NCI-H1105 (cell line): ENCODE data around the gene TIMELESS.
"Not testable (repeated sequence)": the region's sequence is repeated elsewhere in the genome, so short reads cannot be mapped to it uniquely, and the experiment has no call there.

Source experiments
- DNase-seq: peaks from one replicate; lab custom pipeline; 2025; lab: John Stamatoyannopoulos, UW

The TIMELESS gene

DNA sequence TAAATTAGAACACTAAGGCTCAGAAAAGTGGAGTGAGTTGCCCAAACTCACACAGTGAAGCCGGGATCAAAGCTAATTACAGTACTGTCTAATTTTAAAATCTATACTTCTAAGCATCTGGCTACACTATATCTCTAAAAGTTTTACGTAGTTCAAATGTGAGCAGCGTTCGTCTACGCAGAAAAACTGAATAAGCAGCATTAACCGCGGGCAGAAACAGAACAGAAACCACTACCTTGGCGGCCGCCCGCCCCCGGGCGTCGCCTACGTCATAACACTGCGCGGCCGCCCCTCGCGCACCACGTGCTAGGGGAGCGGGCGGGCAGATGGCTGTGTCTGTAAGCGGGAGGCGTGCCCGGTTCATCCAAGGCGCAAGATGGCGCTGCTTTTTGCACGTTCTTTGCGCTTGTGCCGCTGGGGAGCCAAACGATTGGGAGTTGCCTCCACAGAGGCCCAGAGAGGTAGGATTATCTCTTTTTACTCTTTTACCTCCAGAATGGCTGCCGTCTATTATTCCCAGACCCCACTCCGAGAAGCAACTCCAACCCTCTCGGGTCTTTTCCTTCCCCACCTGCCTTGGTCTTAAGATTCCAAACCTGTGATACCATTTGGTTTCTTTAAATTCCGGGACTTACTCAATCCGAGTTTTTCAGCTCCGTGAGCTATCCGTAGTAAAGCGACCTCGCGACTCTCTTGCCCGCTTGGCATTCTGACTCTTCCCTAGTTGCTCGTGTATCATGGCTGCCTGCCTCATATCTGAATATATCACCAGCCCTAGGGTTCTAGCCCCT, 19.2 kb upstream of the TIMELESS start, which contains the start of gene SPRYD4:
SPRYD4 (plus strand) TSS at position 363 of the 791 bp plus-strand sequence; CDS start at position 377, 14 bp downstream.
- DNase-seq = peak; percentile 71

DNA sequence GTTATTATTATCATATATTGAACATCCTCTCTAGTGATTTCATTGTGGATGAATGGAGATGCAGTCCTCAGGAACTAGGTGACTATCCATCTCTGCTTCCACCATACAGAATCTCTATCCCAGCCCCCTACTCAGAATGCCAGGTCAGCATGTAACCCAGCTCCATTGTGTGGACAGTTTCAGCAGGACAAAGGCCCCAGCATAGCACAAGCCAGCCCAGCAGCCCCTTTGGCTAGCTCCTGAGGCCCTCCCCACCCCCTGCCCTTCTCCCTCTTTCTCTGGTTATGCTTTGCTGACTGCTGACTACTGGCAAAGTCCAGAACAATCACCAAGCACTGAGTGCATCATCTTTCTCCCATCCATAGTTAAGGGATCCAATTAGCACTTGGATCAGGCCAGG, 13.3 kb upstream of the TIMELESS start:
- no peak for DNase-seq

DNA sequence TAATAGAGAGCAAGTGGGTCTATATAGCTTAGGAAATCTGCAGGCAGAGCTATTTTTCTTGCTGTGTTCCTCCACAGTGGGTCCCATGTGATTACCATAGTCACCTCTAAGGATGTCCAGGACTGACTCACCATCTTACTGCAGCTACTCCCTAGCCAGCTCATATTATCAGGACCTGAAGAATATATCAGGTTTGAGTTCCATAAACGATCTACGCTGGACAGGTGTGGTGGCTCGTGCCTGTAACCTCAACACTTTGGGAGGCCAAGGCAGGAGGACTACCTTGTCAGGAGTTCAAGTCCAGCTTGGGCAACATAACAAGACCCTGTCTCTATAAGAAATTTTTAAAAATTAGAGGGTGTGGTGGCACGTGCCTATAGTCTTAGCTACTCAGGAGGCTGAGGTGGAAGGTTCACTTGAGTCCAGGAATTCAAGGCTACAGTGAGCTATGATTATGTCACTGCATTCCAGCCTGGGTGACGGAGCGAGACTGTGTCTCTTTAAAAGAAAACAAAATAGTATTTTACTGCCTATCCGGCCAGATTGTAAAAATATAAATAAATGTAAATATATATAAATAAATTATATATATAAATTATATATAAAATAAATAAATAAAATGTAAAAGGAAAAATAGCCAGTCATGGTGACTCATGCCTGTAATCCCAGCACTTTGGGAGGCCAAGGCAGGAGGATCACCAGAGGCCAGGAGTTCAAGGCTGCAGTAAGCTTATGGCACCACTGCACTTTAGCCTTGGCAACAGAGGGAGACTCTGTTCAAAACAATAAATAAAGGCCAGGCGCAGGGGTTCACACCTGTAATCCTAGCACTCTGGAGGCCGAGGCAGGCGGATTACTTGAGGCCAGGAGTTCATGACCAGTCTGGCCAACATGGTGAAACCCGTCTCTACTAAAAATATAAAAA, 12.3 kb upstream of the TIMELESS start:
- no peak for DNase-seq

DNA sequence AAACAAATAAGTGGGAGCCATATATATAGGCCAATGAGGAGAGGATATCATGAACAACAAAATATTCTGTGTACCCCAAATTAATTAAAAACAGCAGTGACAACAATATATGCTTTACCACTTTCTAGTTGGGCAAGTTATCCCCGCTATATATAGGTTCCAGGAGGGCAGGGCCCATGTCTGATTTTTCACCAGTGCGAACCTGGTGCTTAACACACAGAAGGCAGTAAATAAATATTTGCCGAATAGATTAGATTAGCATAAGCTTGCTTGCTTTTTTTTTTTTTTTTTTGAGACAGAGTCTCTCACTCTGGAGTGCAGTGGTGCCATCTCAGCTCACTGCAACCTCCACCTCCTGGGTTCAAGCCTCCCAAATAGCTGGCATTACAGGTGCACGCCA, 8.6 kb upstream of the TIMELESS start:
- no peak for DNase-seq

DNA sequence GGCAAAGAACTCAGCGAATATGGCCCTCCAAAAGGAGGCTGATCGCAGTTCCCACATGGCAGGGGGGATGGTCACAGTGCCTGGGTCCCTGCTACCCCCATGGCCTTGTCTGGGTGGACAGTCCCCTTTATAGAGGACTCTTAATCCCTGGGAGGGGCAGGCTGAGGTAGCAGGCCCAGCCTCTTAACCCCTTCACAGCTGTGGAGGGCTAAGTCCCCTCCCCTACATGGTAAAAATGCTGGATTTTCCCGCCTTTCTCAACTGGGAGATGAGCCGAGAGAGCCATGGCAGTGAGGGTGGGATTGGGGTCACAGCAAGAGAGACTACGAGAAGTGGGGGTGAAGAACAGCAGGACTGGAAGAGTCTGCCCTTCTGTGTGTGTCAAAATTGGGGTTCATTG, 5.3 kb upstream of the TIMELESS start, which contains the start of gene MIP:
MIP (minus strand) TSS at position 101 of the 400 bp plus-strand sequence; CDS start at position 57, 44 bp downstream.
- no peak for DNase-seq

DNA sequence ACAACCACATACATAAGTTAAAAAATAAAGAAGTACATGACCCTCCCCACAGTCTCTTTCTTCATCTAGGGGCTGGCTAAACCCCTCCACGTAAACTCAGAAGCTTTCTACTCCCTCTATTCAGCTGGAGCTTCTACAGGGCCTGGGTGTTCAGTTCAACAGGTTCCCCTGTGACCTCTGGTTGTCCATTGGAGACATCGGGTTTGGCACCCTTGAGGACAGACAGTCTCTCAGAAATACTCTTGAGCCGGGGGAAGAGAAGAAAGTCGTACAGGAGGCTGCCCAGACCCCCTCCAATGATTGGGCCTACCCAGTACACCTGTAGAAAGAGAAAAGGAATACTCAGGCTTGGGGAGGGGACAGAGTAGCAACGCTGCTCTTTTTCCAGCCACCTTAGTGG, 1.9 kb upstream of the TIMELESS start:
- no peak for DNase-seq

DNA sequence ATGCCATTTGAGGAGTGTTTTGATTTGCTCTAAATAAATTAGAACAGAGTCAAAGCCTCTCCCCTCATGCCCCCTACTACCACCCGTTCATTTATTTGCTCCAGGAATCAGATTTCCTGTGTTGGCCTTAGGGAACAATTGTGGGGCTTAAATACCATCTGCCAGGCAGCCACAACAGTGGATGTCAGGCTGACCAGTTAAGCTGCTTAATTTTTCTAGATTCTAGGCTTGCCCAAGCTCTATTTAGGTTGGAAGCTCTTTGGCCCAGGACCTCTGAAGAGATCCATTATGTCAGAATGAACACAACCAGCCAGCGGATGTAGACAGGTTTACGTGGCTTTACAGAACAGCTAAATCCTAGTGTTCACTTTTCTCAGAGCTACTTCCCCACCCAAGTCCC, 1.0 kb upstream of the TIMELESS start:
- DNase-seq = no peak

DNA sequence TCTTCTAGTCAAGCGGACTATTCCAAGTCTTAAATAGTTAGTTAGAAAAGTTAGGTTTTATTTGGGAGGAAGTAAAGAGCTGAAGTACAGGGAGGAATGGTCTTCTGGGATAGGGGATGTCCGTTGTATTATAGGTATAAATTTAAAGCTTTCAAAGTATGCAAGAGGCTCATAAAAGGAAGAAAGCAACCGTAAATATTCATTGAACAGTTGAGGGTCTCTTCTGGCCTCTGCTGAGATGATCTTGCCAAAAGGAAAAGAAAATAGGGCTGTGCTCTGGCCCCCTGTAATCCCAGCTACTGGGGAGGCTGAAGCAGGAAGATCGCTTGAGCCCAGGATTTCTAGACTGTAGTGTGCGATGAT, 377 bp upstream of the TIMELESS start:
- DNase-seq = no peak

DNA sequence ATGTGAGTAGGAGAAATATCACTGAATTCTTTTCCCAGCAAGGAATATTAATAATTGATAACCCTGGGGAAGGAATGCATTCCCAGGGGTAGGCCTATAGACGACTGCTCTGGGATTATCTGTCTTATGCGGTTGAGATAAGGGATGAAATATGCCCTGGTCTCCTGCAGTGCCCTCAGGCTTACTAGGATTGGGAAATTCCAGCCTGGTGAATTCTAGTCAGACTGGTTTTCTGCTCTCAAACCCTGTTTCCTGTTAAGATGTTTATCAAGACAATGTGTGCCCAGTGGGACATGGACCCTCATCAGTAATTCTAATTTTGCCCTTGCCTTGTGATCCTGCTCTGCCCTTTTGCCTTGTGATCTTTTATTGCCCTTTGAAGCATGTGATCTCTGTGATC, 6.0 kb downstream of the TIMELESS start:
- DNase-seq = not testable (repeated sequence)

DNA sequence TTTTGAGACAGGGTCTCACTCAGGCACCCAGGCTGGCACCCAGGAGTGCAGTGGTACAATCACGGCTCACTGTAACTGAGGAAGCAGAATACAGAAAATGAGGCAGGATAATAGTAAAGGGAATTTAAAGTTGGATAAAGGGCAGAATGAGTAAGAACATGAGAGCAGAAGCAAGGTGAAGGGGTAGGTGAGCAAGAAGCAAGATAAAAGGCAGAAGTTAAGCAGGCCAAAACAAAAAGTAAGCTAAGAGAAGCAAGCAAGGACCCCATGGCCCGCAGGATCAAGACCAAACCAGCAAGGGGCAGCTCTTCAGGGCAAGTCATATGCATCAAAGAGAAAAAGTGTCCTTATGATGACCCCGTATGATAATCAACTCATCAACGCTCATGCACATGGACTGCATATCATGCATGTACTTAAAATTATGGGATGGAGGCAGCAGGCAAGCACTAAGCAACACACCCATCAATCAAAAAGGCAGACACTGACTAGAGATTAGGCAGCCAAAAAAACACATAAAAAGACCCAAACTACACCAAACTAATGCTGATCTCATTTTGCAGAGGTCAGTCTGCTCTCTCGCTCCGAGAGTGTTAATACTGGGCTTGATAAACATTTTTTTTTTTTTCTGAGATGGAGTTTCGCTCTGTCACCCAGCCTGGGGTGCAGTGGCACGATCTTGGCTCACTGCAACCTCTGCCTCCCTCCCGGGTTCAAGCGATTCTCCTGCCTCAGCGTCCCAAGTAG, 11.6 kb downstream of the TIMELESS start:
- no peak for DNase-seq

DNA sequence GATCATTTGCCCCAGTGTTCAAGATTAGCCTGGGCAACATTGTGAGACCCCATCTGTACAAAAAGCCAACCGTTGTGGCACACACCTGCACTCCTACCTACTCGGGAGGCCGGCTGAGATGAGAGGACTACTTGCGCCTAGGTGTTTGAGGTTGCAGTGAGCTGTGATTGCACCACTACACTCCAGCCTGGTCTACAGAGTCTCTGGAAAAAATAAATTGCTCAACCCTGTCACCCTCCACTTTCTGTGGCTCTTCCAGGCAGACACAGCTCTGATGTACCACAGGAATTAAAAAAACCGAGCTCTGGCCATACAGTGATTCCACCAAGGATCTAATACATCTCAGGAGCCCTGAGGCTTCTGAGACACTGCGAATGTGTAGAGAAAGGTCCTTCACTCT, 14.4 kb downstream of the TIMELESS start:
- DNase-seq = no peak

DNA sequence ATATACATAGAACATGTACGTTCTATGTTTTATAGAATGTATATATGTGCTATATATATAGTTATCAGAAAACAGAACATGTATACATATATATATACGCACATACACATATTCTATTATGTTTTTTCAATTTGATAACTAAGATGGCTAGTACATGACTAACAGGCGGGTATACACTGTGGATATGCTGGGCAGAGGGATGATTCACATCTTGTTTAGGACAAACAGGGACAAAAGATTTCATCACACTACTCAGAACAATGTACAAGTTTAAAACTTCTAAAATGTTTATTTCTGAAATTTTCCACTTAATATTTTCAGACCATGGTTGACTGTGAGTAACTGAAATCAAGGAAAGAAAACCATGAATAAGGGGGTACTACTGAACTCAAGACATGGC, 17.4 kb downstream of the TIMELESS start:
- no peak for DNase-seq

DNA sequence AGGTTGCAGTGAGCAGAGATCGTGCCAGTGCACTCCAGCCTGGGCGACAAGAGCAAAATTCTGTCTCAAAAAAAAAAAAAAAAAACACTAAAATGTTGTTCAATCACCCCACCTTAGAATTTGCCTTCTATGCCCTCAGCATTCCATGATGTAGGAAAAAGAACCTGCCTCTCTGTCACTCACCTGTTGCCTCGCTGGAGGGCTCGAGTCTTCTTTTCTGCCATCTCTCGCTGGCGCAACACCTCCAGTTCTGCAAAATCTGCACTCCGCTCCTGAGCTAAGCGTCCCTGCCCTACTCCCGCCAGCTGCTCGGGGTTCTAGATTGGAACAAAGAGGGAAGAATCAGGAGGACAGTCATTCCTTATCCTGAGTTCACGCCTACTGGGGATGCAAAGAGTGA, 17.9 kb downstream of the TIMELESS start:
- no peak for DNase-seq

DNA sequence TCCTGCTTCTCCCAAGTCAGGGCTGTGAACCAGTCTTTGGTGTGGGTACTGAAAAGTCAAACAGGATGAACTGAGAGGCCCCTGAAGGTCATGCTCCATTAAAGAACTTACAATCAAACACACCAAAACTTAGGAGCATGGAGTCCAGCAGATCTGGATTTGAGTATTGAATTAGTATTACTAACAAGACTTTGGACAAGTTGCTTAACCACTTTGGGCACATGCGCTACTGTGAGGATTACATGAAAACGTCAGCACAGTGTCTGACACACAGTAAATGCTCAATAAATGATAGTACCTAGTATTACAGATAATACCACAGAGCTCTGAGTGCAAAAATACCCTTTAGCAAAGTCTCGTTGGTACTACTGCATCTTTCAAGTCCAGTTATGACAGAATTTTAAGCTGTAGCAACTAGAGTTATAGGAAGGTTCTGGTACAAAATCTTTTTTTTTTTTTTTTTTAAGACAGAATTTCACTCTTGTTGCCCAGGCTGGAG, 23.2 kb downstream of the TIMELESS start:
- no peak for DNase-seq

DNA sequence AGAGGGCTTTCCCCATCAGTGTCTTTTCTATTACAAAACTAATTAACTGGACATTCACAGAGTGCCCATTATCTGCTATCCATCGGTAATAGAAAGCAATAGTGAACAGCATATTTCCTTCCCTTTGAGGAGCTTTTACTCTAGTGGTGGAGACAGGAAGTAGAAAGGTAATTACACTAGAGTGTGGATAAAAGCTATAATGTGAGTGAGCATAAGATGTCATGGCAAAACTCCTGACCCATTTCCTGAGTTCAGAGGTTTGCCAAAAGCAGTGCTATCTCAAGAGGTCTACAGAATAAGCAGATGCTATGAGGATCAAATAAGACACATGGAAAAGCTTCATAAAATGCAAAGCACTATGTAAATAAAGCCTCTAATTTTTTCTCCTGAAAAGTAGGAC, 24.0 kb downstream of the TIMELESS start:
- DNase-seq = no peak

DNA sequence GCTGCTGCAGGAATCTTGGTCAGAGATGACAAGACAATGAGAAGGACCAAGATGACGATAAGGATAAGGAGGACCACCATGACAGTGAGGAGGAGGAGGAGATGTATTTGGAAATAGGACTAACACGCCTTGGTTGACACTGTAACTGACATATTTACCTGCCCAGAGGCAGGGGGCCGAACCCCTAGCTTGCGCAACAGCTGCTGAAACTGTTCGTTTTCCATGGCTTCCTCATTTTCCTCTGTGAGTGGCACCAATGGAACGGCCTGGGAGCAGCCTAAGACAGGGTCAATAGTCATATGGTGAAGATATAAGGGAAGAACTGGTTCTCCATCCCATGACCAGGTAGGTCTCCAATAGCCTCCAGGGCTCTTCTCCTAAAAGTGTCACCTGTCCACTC, 28.8 kb downstream of the TIMELESS start:
- DNase-seq = no peak

DNA sequence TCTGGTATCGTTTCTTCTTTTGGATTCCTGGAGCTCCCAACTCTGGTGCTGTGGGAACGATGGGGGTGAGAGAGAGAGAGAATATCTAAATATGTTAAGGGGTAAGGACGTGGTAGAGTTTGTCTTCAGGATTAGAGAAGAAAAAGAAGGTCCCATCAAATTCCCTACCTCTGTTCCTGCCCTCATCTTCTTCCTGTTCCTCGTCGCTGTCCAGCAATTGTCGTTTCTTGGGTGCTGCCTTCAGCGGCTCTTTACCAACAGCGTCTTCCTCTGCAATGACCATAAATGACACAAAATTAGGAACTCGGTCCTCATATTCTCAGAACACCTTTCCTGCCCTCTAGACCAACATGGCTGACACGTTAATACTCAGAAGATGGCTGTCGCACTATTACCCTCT, 31.5 kb downstream of the TIMELESS start:
- no peak for DNase-seq

DNA sequence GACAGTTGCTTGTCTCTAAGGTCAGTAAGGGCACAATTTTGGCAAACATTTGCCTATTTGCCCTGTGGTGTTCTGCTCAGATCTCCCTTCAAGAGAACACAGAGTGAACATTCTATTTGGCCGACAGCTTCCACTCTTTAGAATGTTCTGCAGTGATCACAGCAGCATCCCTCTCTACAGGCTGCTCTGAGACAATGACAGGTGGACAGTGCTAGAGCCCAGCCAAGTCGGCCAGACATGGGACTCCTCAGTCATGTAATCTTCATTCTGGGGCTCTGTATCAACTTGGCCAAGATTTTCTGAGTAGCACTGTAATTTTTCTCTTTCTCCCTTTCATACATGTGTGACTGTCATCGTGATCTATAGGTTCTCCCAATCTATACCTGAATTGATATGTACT, 34.8 kb downstream of the TIMELESS start:
- DNase-seq = no peak

DNA sequence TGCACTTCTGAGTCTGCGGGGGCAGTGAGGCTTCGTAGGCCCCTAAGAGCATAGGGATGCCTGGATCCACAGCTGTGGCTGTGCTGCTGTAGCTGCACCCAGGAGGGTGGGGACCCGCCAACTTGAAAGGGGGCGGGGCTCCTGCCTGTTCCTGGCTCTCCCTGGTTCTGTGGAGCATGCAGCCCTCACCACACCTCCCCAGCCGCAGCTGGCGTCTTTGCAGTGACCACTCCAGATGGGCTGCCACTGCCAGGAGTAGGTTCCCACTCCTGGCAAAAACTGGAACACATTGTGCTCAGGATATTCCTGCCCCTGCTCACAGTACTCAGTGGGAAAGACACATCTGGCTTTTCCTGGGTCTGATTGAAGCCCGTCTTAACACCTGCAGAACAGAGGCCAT, 35.8 kb downstream of the TIMELESS start:
- DNase-seq = no peak

DNA sequence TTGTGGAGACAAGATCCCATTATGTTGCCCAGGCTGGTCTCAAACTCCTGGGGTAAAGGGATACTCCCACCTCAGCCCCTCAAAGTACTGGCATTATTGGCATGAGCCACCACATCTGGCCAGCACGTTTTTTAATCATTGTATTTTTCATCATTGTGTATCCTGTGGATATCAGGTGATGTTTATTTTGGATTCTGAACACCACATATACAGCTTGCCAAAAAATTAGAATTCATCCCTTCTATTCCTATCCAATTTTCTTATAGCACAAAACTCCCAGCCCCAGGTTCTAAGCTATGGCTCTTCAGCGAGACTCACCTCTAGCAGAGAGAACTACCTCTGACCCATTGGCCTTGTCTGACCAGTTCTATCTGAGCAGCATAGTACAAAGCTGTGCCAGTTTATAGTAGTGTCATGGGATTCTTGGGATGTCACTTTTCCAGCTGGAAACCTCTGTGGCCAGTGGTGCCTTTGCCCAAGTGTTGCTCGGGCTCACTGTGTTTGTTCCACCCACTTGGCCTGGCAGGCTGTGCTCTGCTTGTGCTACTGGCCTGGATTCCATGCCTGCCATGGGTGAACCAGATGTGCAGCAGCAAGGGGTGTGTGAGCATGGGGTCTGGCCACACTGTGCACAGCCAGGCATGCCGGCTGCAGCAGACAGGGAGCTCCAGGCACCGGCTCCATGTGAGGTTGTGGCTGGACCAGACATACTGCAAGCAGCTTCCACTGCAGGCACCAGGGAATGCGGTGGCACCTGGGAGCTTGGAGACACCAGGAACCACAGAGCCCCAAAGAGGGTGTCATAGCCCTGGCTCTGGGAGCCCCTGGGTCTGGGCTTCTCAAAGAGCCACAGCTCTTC, 37.2 kb downstream of the TIMELESS start:
- no peak for DNase-seq

DNA sequence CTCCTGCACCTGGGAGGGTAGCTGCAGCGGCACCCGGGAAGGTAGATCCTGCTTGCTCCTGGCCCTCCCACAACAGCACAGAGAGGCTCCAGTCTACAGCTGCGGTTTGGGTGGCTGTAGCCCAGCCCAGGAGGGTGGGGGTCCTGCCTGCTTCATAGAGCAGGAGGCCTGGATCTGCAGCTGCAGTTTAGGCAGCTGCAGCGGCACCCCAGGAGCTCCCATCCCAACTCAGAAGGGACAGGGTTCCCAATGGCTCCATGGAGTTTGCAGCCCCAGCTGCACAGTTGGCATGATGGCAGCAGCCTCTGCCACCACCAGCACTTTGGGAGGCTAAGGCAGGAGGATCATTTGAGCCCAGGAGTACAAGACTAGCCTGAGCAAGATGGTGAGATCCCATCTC, 38.5 kb downstream of the TIMELESS start:
- DNase-seq = no peak
